ENCODE measurements around the gene INPP5D. TPM values are rescaled to one million over a fixed set of nuclear protein-coding genes. Genes with fewer than 3 reads are reported as not detected.
A peak's percentile ranks its signal among the peaks of the same experiment; 100 is the strongest.
"Not testable (repeated sequence)": the region's sequence is repeated elsewhere in the genome, so short reads cannot be mapped to it uniquely, and the experiment has no call there.

INPP5D gene
- total RNA-seq, 4 donors from 2014 or later, result 22.8 to 55.3 (median 42.1) TPM

GRCh38 chr2:233098618-233099017 is 38.5 kb downstream of the INPP5D start:
- H3K27ac ChIP-seq, result no peak overlapping the region
- no peaks in the 10 kb centered on the region for H3K9me3 ChIP-seq
- H3K4me1 ChIP-seq, result peaks cover 0 to 9% (median 0%) of the 10 kb centered on the region in 4 donors
- peak in 1 of 5 experiments; percentile 13 for TF ChIP-seq CTCF (IDR thresholded peaks at IDR 0.05)
- no peak for TF ChIP-seq POLR2A (IDR thresholded peaks at IDR 0.05)
- TF ChIP-seq EP300 (IDR thresholded peaks at IDR 0.05), result no peak
- H3K36me3 ChIP-seq, result no peaks in the 10 kb centered on the region
- no peak for DNase-seq (ENCODE audit: low spot score in 2 of 2)
- no peaks in the 10 kb centered on the region for H3K27me3 ChIP-seq
- no peak overlapping the region for H3K4me3 ChIP-seq
- 67 to 75% methylated on average over 11 of the region's 11 CpGs for WGBS, 2 donors

- H3K4me1 ChIP-seq; H3K27ac ChIP-seq; H3K4me3 ChIP-seq; DNase-seq (ENCODE audit: low spot score in 2 of 2); H3K36me3 ChIP-seq; H3K27me3 ChIP-seq; H3K9me3 ChIP-seq: not testable (repeated sequence)
- WGBS, 2 donors, result 91 to 93% methylated on average over 7 of the region's 7 CpGs
These were observed 39.7 kb downstream of the INPP5D start for GRCh38 chr2:233099820-233100191.

GRCh38 chr2:233100192-233100998 is 40.3 kb downstream of the INPP5D start:
- 77 to 80% methylated on average over 17 of the region's 17 CpGs for WGBS, 2 donors
- H3K27ac ChIP-seq, result no peak overlapping the region
- no peaks in the 10 kb centered on the region for H3K36me3 ChIP-seq
- DNase-seq (ENCODE audit: low spot score in 2 of 2), result no peak
- H3K4me1 ChIP-seq, result peaks cover 0 to 9% (median 0%) of the 10 kb centered on the region in 4 donors
- no peak for TF ChIP-seq POLR2A (IDR thresholded peaks at IDR 0.05)
- TF ChIP-seq CTCF (IDR thresholded peaks at IDR 0.05), result no peak
- TF ChIP-seq EP300 (IDR thresholded peaks at IDR 0.05), result no peak
- H3K27me3 ChIP-seq, result no peaks in the 10 kb centered on the region
- no peaks in the 10 kb centered on the region for H3K9me3 ChIP-seq
- no peak overlapping the region for H3K4me3 ChIP-seq

- Histone ChIP-seq H3K4me1 (peaks cover 0 to 9% (median 0%) of the 10 kb centered on the region in 4 donors), H3K27me3 (no peaks in the 10 kb centered on the region), H3K27ac (no peak overlapping the region), H3K4me3 (no peak overlapping the region), H3K9me3 (peaks cover 0 to 4% (median 0%) of the 10 kb centered on the region in 4 donors), H3K36me3 (no peaks in the 10 kb centered on the region)
- no peak for TF ChIP-seq CTCF (IDR thresholded peaks at IDR 0.05)
- TF ChIP-seq EP300 (IDR thresholded peaks at IDR 0.05), result no peak
- no peak for TF ChIP-seq POLR2A (IDR thresholded peaks at IDR 0.05)
- WGBS, 2 donors, result 76 to 78% methylated on average over 4 of the region's 4 CpGs
- DNase-seq (ENCODE audit: low spot score in 2 of 2), result no peak
These were observed 41.0 kb downstream of the INPP5D start for GRCh38 chr2:233101141-233101540.

DNA sequence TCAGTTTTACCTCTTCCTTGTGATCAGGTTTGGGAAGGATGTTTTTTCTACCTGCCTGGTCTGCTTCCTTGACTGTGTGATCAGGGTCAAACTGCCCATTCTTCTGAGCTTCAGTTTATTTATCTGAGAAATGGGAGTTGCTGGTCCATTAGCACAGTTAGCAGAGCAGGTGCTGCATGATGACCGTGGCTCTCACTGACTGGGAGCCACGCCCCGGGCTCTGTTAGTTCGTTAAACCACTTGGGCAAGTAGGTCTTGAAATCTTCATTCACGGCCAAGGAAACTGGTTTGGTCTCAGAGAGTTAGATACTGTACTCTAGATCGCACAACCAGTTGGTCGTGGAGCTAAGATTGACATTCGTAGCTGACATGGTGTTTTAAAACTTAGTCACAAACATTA is 41.7 kb downstream of the INPP5D start:
- no peak for DNase-seq (ENCODE audit: low spot score in 2 of 2)
- Histone ChIP-seq H3K27ac (no peak overlapping the region), H3K4me3 (no peak overlapping the region), H3K27me3 (no peaks in the 10 kb centered on the region), H3K4me1 (peaks cover 0 to 9% (median 0%) of the 10 kb centered on the region in 4 donors), H3K36me3 (no peaks in the 10 kb centered on the region), H3K9me3 (peaks cover 0 to 4% (median 0%) of the 10 kb centered on the region in 4 donors)
- TF ChIP-seq EP300 (IDR thresholded peaks at IDR 0.05), result no peak
- no peak for TF ChIP-seq POLR2A (IDR thresholded peaks at IDR 0.05)
- TF ChIP-seq CTCF (IDR thresholded peaks at IDR 0.05), result no peak
- 90 to 91% methylated on average over 8 of the region's 8 CpGs for WGBS, 2 donors
